UCSD-AML1 (cell line): ENCODE measurements around the gene PARVB.

Experiments
- DNase-seq: peaks from one replicate; lab custom pipeline; 2025; ENCODE audit not compliant: unreplicated experiment; lab: John Stamatoyannopoulos, UW

PARVB gene

GRCh38 chr22:44179196-44179988 is 155.3 kb downstream of the PARVB start:
- no peak for DNase-seq

GRCh38 chr22:44179989-44180705 is 156.0 kb downstream of the PARVB start:
- DNase-seq: no peak

GRCh38 chr22:44180706-44181032 is 156.6 kb downstream of the PARVB start, which contains the start of gene PARVG:
TSS of gene PARVG (plus strand) at chr22:44180925. CDS start at chr22:44183330, 2,405 bp downstream.
- DNase-seq: no peak

GRCh38 chr22:44181033-44181911 is 157.2 kb downstream of the PARVB start:
- DNase-seq: peak; percentile 77

GRCh38 chr22:44181912-44182587 is 157.9 kb downstream of the PARVB start:
- DNase-seq: no peak

- DNase-seq: peak; percentile 78
Measured at GRCh38 chr22:44182588-44183286, 158.6 kb downstream of the PARVB start.

GRCh38 chr22:44183287-44183588 is 159.1 kb downstream of the PARVB start:
- DNase-seq: no peak

GRCh38 chr22:44184006-44184405 is 159.9 kb downstream of the PARVB start:
- DNase-seq: no peak

GRCh38 chr22:44185237-44186120 is 161.4 kb downstream of the PARVB start:
- no peak for DNase-seq

GRCh38 chr22:44186121-44186510 is 162.0 kb downstream of the PARVB start:
- no peak for DNase-seq

GRCh38 chr22:44186737-44187136 is 162.6 kb downstream of the PARVB start:
- no peak for DNase-seq

- DNase-seq: no peak
Measured at GRCh38 chr22:44187652-44188230, 163.6 kb downstream of the PARVB start.

GRCh38 chr22:44188316-44188715 is 164.2 kb downstream of the PARVB start:
- DNase-seq: no peak

GRCh38 chr22:44188986-44189630 is 165.0 kb downstream of the PARVB start:
- no peak for DNase-seq

GRCh38 chr22:44190381-44190976 is 166.4 kb downstream of the PARVB start:
- DNase-seq: no peak

- DNase-seq: no peak
Measured at GRCh38 chr22:44191036-44191454, 166.9 kb downstream of the PARVB start.

GRCh38 chr22:44192098-44192815 is 168.2 kb downstream of the PARVB start:
- peak; percentile 76 for DNase-seq
